ENCODE measurements around the gene MIB1.

- TF ChIP-seq CTCF (conservative IDR thresholded peaks at IDR 0.05 in 1 of 2, IDR thresholded peaks at IDR 0.05 in 1 of 2; ENCODE audit: low read depth in 1 of 2, low read length in 2 of 2) = no peak
- no peak for TF ChIP-seq EZH2 (IDR thresholded peaks at IDR 0.05; ENCODE audit: low read length, missing control alignments)
Measured at GRCh38 chr18:21693322-21693721, 47.3 kb upstream of the MIB1 start.

Measured in fibroblast of lung (primary cell).